Measurements from ENCODE around the gene DLX4. TPM values are rescaled to one million over a fixed set of nuclear protein-coding genes. Genes with fewer than 3 reads are reported as not detected.

Gene DLX4
- total and polyA plus RNA-seq, 2 experiments from 2014 or later, result 0.40 TPM; not detected in 1

DNA sequence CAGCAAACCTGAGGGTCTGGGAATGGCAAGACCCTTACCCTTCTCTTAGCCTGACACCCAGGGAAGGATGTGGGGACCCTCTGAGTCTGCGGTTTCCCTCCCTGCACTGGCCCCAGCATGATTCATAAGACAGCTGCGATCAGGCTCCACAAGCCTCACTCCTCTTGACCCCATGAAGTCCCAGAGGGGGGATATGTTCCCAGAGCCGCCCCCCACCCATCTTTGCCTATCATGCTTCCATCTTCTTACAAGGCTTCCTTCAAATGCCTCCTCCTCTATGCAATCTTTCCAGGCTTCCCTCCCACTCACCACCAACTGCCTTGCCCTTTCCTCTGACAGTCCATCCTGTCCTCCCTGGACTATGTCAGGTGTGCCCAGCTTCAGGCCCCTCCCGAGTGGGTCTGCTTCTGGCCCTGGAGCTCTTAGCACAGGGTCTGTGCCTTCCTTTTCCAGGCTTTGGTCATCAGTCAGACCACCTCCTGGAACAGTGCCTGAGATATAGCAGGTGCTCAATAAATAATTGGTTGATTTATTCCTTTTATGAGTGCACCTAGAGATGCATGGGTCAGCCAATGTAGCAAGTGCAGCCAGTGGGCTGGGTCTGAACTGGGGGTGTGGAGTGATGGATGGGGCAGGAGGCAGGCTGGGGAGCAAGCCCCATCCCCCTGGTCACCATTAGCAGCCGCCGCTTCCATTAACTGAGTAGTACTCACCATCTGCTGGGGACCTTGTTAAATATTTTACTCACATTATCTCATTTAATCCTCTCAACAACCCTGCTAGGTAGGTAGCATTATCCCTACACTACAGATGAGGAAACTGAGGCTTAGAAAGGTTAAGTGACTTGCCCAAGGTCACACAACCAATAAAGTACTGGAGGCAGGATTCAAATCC is 17.7 kb downstream of the DLX4 start:
- Histone ChIP-seq H3K27ac (no peak overlapping the region), H3K4me3 (no peak overlapping the region), H3K9me3 (ENCODE audit: low read depth) (no peaks in the 10 kb centered on the region), H3K9ac (no peak overlapping the region), H3K27me3 (replicated peaks; ENCODE audit: insufficient read depth) (no peaks in the 10 kb centered on the region), H4K20me1 (ENCODE audit: insufficient read depth) (no peaks in the 10 kb centered on the region), H2AFZ (no peak overlapping the region), H3K4me2 (ENCODE audit: unreplicated experiment) (no peak overlapping the region), H3K9me2 (ENCODE audit: insufficient read depth) (no peaks in the 10 kb centered on the region), H3K36me3 (ENCODE audit: low read depth) (no peaks in the 10 kb centered on the region), H3F3A (ENCODE audit: insufficient read depth) (0 out of 2 replicates have a peak, but pooled peaks cover 3% of the 10 kb centered on the region), H3K79me2 (ENCODE audit: insufficient read depth) (no peaks in the 10 kb centered on the region), H3K4me1 (ENCODE audit: insufficient read depth) (peaks cover 11% of the 10 kb centered on the region; the same call in 1 of the 2 replicates)
- in situ Hi-C loops (cut with MboI), result loop anchor here (25.0 kb wide), 1 partner anchor 424 kb away; no protein-coding TSS in a partner anchor
- TF ChIP-seq EZH2 (IDR thresholded peaks at IDR 0.05; ENCODE audit: insufficient read depth, poor library complexity, severe bottlenecking), result no peak
- no peak for TF ChIP-seq EZH2phosphoT487 (IDR thresholded peaks at IDR 0.05; ENCODE audit: insufficient read depth, low read depth)
- no peak for DNase-seq
- 55 to 60% methylated on average over 6 of the region's 6 CpGs for WGBS, 2 experiments (ENCODE audit: low coverage in 1 of 2, low lambda C conversion rate in 2 of 2, missing lambda C conversion rate in 2 of 2)

DNA sequence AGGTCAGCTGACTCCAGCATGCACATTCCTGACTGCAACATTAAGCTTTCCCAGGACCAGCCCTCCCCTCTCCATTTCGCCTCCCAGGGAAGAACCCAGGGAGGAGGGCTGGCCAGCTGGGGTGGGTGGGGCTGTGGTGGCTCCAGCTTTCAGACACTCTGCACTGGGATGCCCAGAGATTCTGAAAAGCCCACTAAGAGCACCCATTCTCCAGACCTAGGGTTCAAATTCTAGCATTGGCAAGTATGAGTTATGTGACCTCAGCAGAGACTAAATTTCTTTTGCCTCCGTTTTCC is 18.2 kb downstream of the DLX4 start:
- in situ Hi-C loops (cut with MboI), result loop anchor here (25.0 kb wide), 1 partner anchor 425 kb away; no protein-coding TSS in a partner anchor
- no peak for TF ChIP-seq EZH2 (IDR thresholded peaks at IDR 0.05; ENCODE audit: insufficient read depth, poor library complexity, severe bottlenecking)
- TF ChIP-seq EZH2phosphoT487 (IDR thresholded peaks at IDR 0.05; ENCODE audit: insufficient read depth, low read depth), result no peak
- no peak overlapping the region for H3K9ac ChIP-seq
- H3K4me1 ChIP-seq (ENCODE audit: insufficient read depth), result peaks cover 11% of the 10 kb centered on the region; the same call in 1 of the 2 replicates
- no peak overlapping the region for H3K4me3 ChIP-seq
- no peak overlapping the region for H3K27ac ChIP-seq
- DNase-seq, result no peak
- no peaks in the 10 kb centered on the region for H3K9me3 ChIP-seq (ENCODE audit: low read depth)
- H3F3A ChIP-seq (ENCODE audit: insufficient read depth), result 0 out of 2 replicates have a peak, but pooled peaks cover 3% of the 10 kb centered on the region
- no peak overlapping the region for H2AFZ ChIP-seq
- H3K36me3 ChIP-seq (ENCODE audit: low read depth), result no peaks in the 10 kb centered on the region
- H3K79me2 ChIP-seq (ENCODE audit: insufficient read depth), result no peaks in the 10 kb centered on the region
- no peak overlapping the region for H3K4me2 ChIP-seq (ENCODE audit: unreplicated experiment)
- no peaks in the 10 kb centered on the region for H4K20me1 ChIP-seq (ENCODE audit: insufficient read depth)
- WGBS, 2 experiments (ENCODE audit: low coverage in 1 of 2, low lambda C conversion rate in 2 of 2, missing lambda C conversion rate in 2 of 2), result 18 to 30% methylated on average over 2 of the region's 2 CpGs
- no peaks in the 10 kb centered on the region for H3K27me3 ChIP-seq (replicated peaks; ENCODE audit: insufficient read depth)
- H3K9me2 ChIP-seq (ENCODE audit: insufficient read depth), result no peaks in the 10 kb centered on the region

DNA sequence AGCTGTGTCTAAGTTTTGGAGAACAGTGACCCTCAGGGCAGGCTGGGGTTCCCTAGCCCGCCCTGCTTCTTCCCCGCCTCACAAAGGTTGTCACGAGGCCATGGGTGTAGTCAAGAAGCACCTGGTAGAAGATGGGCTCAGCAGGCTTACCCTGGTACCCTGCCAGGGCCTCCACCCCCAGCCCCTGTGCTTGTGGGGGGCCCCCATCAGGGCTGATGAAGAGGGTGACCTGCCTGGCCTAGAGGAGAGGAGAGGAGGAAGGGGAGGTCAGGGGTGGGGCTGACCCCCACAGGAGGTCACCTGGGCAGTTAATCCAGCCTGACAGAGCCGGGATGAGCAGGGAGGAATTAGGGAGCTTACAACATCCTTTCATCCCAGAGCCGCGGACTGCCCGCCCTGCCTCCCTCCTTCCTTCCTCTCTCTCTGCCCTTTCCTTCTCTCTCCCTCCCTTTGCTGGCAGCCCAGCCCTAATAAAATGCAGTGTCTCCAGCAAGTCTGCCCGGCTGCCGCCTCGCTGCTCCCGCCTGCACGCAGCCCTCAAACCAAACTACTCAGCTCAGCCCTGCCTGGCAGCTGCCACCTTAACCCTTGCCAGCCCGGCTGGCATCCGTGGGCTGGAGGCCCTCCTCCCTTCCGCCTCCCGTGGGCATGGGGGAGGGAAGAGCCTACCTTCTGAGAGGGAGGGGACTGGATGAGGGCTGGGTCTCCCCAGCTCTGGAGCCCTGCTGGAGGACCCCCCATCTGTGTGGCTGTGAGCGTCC is 18.9 kb downstream of the DLX4 start:
- no peaks in the 10 kb centered on the region for H4K20me1 ChIP-seq (ENCODE audit: insufficient read depth)
- H3K4me3 ChIP-seq, result no peak overlapping the region
- TF ChIP-seq EZH2 (IDR thresholded peaks at IDR 0.05; ENCODE audit: insufficient read depth, poor library complexity, severe bottlenecking) (no peak), EZH2phosphoT487 (IDR thresholded peaks at IDR 0.05; ENCODE audit: insufficient read depth, low read depth) (no peak)
- DNase-seq, result peak; percentile 87
- peak overlapping the region; percentile 23 for H3K4me2 ChIP-seq (ENCODE audit: unreplicated experiment)
- no peaks in the 10 kb centered on the region for H3K9me2 ChIP-seq (ENCODE audit: insufficient read depth)
- no peaks in the 10 kb centered on the region for H3K27me3 ChIP-seq (replicated peaks; ENCODE audit: insufficient read depth)
- in situ Hi-C loops (cut with MboI), result loop anchor here (25.0 kb wide), 1 partner anchor 426 kb away; no protein-coding TSS in a partner anchor
- H2AFZ ChIP-seq, result no peak overlapping the region
- H3F3A ChIP-seq (ENCODE audit: insufficient read depth), result 0 out of 2 replicates have a peak, but pooled peaks cover 3% of the 10 kb centered on the region
- H3K27ac ChIP-seq, result no peak overlapping the region
- H3K9ac ChIP-seq, result peak overlapping the region; percentile 26; the same call in 1 of the 2 replicates
- H3K36me3 ChIP-seq (ENCODE audit: low read depth), result no peaks in the 10 kb centered on the region
- H3K9me3 ChIP-seq (ENCODE audit: low read depth), result no peaks in the 10 kb centered on the region
- 11 to 12% methylated on average over 16 to 17 of the region's 17 CpGs for WGBS, 2 experiments (ENCODE audit: low coverage in 1 of 2, low lambda C conversion rate in 2 of 2, missing lambda C conversion rate in 2 of 2)
- H3K4me1 ChIP-seq (ENCODE audit: insufficient read depth), result peaks cover 11% of the 10 kb centered on the region; the same call in 1 of the 2 replicates
- H3K79me2 ChIP-seq (ENCODE audit: insufficient read depth), result no peaks in the 10 kb centered on the region

DNA sequence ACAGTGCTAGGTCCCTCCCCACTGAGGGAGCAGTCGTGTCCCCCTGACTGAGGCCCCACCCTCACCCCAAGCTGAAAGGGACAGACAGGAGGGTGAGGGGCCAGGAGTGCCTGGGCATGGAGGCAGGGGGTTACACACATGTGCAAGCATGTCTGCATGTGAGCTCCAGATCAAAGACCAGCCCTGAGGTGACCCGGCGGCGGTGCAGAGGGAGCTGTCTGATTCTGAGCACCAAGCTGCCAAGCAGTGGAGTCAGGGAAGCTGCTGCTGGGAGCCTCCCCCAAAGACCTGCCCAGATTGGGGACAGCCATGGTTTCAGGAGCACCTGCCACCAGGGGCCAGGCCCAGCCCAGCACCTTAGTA is 20.5 kb downstream of the DLX4 start:
- H4K20me1 ChIP-seq (ENCODE audit: insufficient read depth), result no peaks in the 10 kb centered on the region
- no peaks in the 10 kb centered on the region for H3K9me3 ChIP-seq (ENCODE audit: low read depth)
- no peak for TF ChIP-seq EZH2 (IDR thresholded peaks at IDR 0.05; ENCODE audit: insufficient read depth, poor library complexity, severe bottlenecking)
- WGBS, 2 experiments (ENCODE audit: low coverage in 1 of 2, low lambda C conversion rate in 2 of 2, missing lambda C conversion rate in 2 of 2), result 62 to 82% methylated on average over 3 to 4 of the region's 4 CpGs
- H3K27ac ChIP-seq, result no peak overlapping the region
- no peaks in the 10 kb centered on the region for H3K79me2 ChIP-seq (ENCODE audit: insufficient read depth)
- H3K36me3 ChIP-seq (ENCODE audit: low read depth), result no peaks in the 10 kb centered on the region
- 0 out of 2 replicates have a peak, but pooled peaks cover 3% of the 10 kb centered on the region for H3K27me3 ChIP-seq (replicated peaks; ENCODE audit: insufficient read depth)
- H3K4me1 ChIP-seq (ENCODE audit: insufficient read depth), result peaks cover 16% of the 10 kb centered on the region; the same call in 1 of the 2 replicates
- in situ Hi-C loops (cut with MboI), result loop anchor here (25.0 kb wide), 1 partner anchor 427 kb away; no protein-coding TSS in a partner anchor
- H3K4me3 ChIP-seq, result no peak overlapping the region
- no peak for DNase-seq
- H3K9me2 ChIP-seq (ENCODE audit: insufficient read depth), result no peaks in the 10 kb centered on the region
- H3K9ac ChIP-seq, result no peak overlapping the region
- H2AFZ ChIP-seq, result no peak overlapping the region
- H3K4me2 ChIP-seq (ENCODE audit: unreplicated experiment), result no peak overlapping the region
- H3F3A ChIP-seq (ENCODE audit: insufficient read depth), result 0 out of 2 replicates have a peak, but pooled peaks cover 3% of the 10 kb centered on the region
